GM12878 (cell line): Measurements from ENCODE around the gene TTLL12. TPM values are rescaled to one million over a fixed set of nuclear protein-coding genes. Genes with fewer than 3 reads are reported as not detected.
A peak's percentile ranks its signal among the peaks of the same experiment; 100 is the strongest.

ENCODE experiments used
- ATAC-seq: fragments of 200-7000 bp; cut with Tn5 transposase; 3 replicates; pipeline ENCODE4 v1.9.1; 2020; ENCODE audit warnings: mild to moderate bottlenecking, moderate library complexity
- BruUV-seq: library from RNA; stranded (reverse); fragments of 400-500 nt; replicated peaks from 2 replicates; lab custom pipeline; 2021; lab: Mats Ljungman, UMichigan
- CTCF ChIA-PET: fragments of 300-600 bp; sonication (Branson Sonifier 250); formaldehyde crosslinking; extraction: SDS; loops from one replicate; lab custom pipeline; 2021; ENCODE audit warnings: inconsistent platforms; lab: Yijun Ruan, JAX
- POLR2A ChIA-PET: fragments of 350-600 bp; formaldehyde crosslinking; extraction: SDS; loops from one replicate; lab custom pipeline; 2021; ENCODE audit warnings: inconsistent platforms; lab: Charles Lee
- RAD21 ChIA-PET: fragments of 300-600 bp; sonication (Branson Sonifier 250); formaldehyde crosslinking; loops from one replicate; lab custom pipeline; 2023; ENCODE audit warnings: antibody characterized with exemption; ENCODE audit not compliant: unreplicated experiment; lab: Charles Lee
- SMC1A ChIA-PET: fragments of 300-600 bp; sonication (Branson Sonifier 250); formaldehyde crosslinking; loops from one replicate; lab custom pipeline; 2023; ENCODE audit not compliant: unreplicated experiment, uncharacterized antibody; lab: Charles Lee
- DNase-seq: peaks from one replicate; pipeline ENCODE4 v3.0.0-alpha.2; 2011; ENCODE audit warnings: low read depth, low spot score
- FAIRE-seq: peaks from 3 replicates; lab custom pipeline; 2011; peaks lifted over from hg19 to GRCh38; lab: Jason Lieb, UNC
- H2AFZ ChIP-seq: 2 replicates; pipeline ENCODE4 v1.6.0; 2011; ENCODE audit warnings: low read depth, low read length, control low read depth; ENCODE audit not compliant: control insufficient read depth
- H3K27ac ChIP-seq: 2 replicates; pipeline ENCODE4 v1.5.1; 2011; ENCODE audit warnings: control low read depth; ENCODE audit not compliant: control insufficient read depth, insufficient read depth
- H3K27me3 ChIP-seq, 2 experiments: replicated peaks in 1 of 2; 2 replicates each; pipeline versions ENCODE4 v1.6.0 to v1.6.1; 2011; ENCODE audit warnings: low read length in 1 of 2; ENCODE audit not compliant: control insufficient read depth in 2 of 2, insufficient read depth in 2 of 2
- H3K36me3 ChIP-seq, 2 experiments: 2 replicates each; pipeline ENCODE4 v1.5.1; 2011; ENCODE audit warnings: low read length in 1 of 2; ENCODE audit not compliant: control insufficient read depth in 2 of 2, insufficient read depth in 2 of 2
- H3K4me1 ChIP-seq: 2 replicates; pipeline ENCODE4 v1.6.1; 2011; ENCODE audit warnings: mild to moderate bottlenecking, low read length, moderate library complexity, mixed read lengths; ENCODE audit not compliant: control insufficient read depth, insufficient read depth
- H3K4me2 ChIP-seq: 2 replicates; pipeline ENCODE4 v1.6.0; 2011; ENCODE audit warnings: control low read depth; ENCODE audit not compliant: control insufficient read depth, insufficient read depth
- H3K4me3 ChIP-seq: fragments of 200-600 bp; sonication (generic); 2 replicates; pipeline ENCODE4 v1.5.1; 2016
- H3K79me2 ChIP-seq: 2 replicates; pipeline ENCODE4 v1.6.0; 2011; ENCODE audit warnings: low read length; ENCODE audit not compliant: control insufficient read depth, insufficient read depth
- H3K9ac ChIP-seq: 2 replicates; pipeline ENCODE4 v1.8.0; 2011; ENCODE audit warnings: low read length, control low read depth, mixed read lengths; ENCODE audit not compliant: control insufficient read depth, insufficient read depth
- H3K9me3 ChIP-seq: replicated peaks from 3 replicates; pipeline ENCODE4 v1.5.1; 2011; ENCODE audit warnings: mild to moderate bottlenecking, low read length; ENCODE audit not compliant: control insufficient read depth, insufficient read depth
- H4K20me1 ChIP-seq: 2 replicates; pipeline ENCODE4 v1.6.0; 2011; ENCODE audit not compliant: control insufficient read depth, insufficient read depth
- SPI1 ChIP-seq: IDR thresholded peaks from 2 replicates; pipeline ENCODE4 v1.6.1; 2011; ENCODE audit warnings: low read depth, mild to moderate bottlenecking, low read length, moderate library complexity, borderline replicate concordance; ENCODE audit not compliant: insufficient read depth
- TBL1XR1 ChIP-seq: IDR thresholded peaks from 2 replicates; pipeline ENCODE4 v1.6.1; 2012; ENCODE audit warnings: low read depth, low read length, improper control_type of control experiment
- TCF12 ChIP-seq: IDR thresholded peaks from 2 replicates; pipeline ENCODE4 v1.6.1; 2011; ENCODE audit warnings: low read depth, mild to moderate bottlenecking, low read length
- TCF3 ChIP-seq: IDR thresholded peaks from 2 replicates; pipeline ENCODE4 v1.6.1; 2012; ENCODE audit warnings: low read depth, mild to moderate bottlenecking, low read length, borderline replicate concordance; ENCODE audit not compliant: insufficient read depth
- TCF7 ChIP-seq: IDR thresholded peaks from 2 replicates; pipeline ENCODE4 v1.6.1; 2014; ENCODE audit warnings: antibody characterized with exemption, borderline replicate concordance
- ZBTB33 ChIP-seq: fragments of 450-650 bp; IDR thresholded peaks from 2 replicates; pipeline ENCODE4 v1.6.1; 2017; ENCODE audit warnings: mild to moderate bottlenecking
- WGBS: methylation state at CpG from one replicate; pipeline ENCODE4 v1.1.6; 2016; ENCODE audit warnings: low lambda C conversion rate; ENCODE audit not compliant: insufficient replicate concordance, insufficient coverage; ENCODE audit errors: missing lambda C conversion rate; 5-methylcytosine and 5-hydroxymethylcytosine counted together
- in situ Hi-C: fragments of 300-500 bp; cut with MboI; formaldehyde crosslinking; loops from 9 replicates; pipeline ENCODE4 v1.14.3; 2018; ENCODE audit warnings: mixed read lengths
- intact Hi-C: fragments of 100-400 bp; cut with micrococcal nuclease; formaldehyde crosslinking; loops from one replicate; pipeline ENCODE4 v1.14.2; 2022; ENCODE audit not compliant: unreplicated experiment
- polyA plus RNA-seq, 11 experiments: library from polyadenylated mRNA; depleted of rRNA in 4 of 11; unstranded in 6 of 11; stranded (reverse) in 5 of 11; fragments of >200 nt; fragmentation: Nextera tagmentation in 4 of 11; fragmentation: Illumina TruSeq in 1 of 11; extraction: Ambion mirVana in 4 of 11; extraction: Trizol in 1 of 11; gene quantifications; 1 replicate in 1 of 11; 2 replicates in 10 of 11; pipeline versions ENCODE4 v1.2.1 to v1.2.3, GENCODE V29; 2011 to 2016; ENCODE audit warnings: inconsistent platforms in 2 of 11, missing spikeins in 2 of 11, low read depth in 1 of 11
- total RNA-seq, 4 experiments: library from RNA; depleted of rRNA in 3 of 4; stranded (reverse); fragments of >200 nt in 3 of 4; fragmentation: Illumina TruSeq in 1 of 4; extraction: Trizol in 1 of 4; gene quantifications; 2 replicates each; pipeline versions ENCODE4 v1.2.1 to v1.2.3, GENCODE V29; 2013 to 2021
- TF ChIP-seq, protein P1 (sequence below): IDR thresholded peaks from 2 replicates; pipeline ENCODE4 v1.6.1; 2012; ENCODE audit warnings: low read length, inconsistent platforms

Gene TTLL12
- total and polyA plus RNA-seq, 10 of the 15 experiments (the other 5 are each of a cell fraction or from before 2014, with no cell fraction given): 1.00 to 89.8 (median 38.5) TPM

GRCh38 chr22:43129426-43130425 lies 57.2 kb downstream of the TTLL12 start (continued):
- TF ChIP-seq TBL1XR1 (no peak), SPI1 (peak; percentile 75)
- TF ChIP-seq, all 136 proteins: peak for 5

- 49% methylated on average over 18 of the region's 20 CpGs for WGBS
- in situ Hi-C loops: no loop called here
- no peaks in the 10 kb centered on the region for H3K79me2 ChIP-seq
- H3K4me3 ChIP-seq: no peak overlapping the region
- no TSS peak for BruUV-seq
- peaks cover 31% of the 10 kb centered on the region for H3K4me1 ChIP-seq
- ATAC-seq (peak; percentile 41), FAIRE-seq (no peak)
- H3K36me3 ChIP-seq: peaks cover 1 to 4% of the 10 kb centered on the region in 2 experiments; a peak in 3 of 4 replicates
- no peak overlapping the region for H3K9ac ChIP-seq
- SMC1A ChIA-PET: no interaction called here
- H3K27me3 ChIP-seq: no peaks in the 10 kb centered on the region
- no peak overlapping the region for H3K27ac ChIP-seq
- H2AFZ ChIP-seq: no peak overlapping the region
- no peaks in the 10 kb centered on the region for H3K9me3 ChIP-seq
- RAD21 ChIA-PET: no interaction called here
- H4K20me1 ChIP-seq: no peaks in the 10 kb centered on the region
- CTCF ChIA-PET: no interaction called here
- POLR2A ChIA-PET: no interaction called here
- no peak overlapping the region for H3K4me2 ChIP-seq
- peak; percentile 82; the same call in 1 of the 2 replicates for TF ChIP-seq TCF12
- TF ChIP-seq TCF3: peak; percentile 58; the same call in 1 of the 2 replicates
- peak; percentile 65; the same call in 1 of the 2 replicates for TF ChIP-seq ZBTB33
- TF ChIP-seq, protein P1, sequence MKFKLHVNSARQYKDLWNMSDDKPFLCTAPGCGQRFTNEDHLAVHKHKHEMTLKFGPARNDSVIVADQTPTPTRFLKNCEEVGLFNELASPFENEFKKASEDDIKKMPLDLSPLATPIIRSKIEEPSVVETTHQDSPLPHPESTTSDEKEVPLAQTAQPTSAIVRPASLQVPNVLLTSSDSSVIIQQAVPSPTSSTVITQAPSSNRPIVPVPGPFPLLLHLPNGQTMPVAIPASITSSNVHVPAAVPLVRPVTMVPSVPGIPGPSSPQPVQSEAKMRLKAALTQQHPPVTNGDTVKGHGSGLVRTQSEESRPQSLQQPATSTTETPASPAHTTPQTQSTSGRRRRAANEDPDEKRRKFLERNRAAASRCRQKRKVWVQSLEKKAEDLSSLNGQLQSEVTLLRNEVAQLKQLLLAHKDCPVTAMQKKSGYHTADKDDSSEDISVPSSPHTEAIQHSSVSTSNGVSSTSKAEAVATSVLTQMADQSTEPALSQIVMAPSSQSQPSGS: no peak
- TF ChIP-seq TCF7: no peak
- TF ChIP-seq, all 136 proteins: peak for 3
- intact Hi-C loops: no loop called here
- DNase-seq: no peak
Measured at GRCh38 chr22:43128928-43129424, 58.0 kb downstream of the TTLL12 start.
